Measurements from ENCODE around the gene GREB1. TPM values are rescaled to one million over a fixed set of nuclear protein-coding genes. Genes with fewer than 3 reads are reported as not detected.

Gene GREB1
- total RNA-seq, 1 experiment from 2014 or later, result 1.8 TPM

- no peak for DNase-seq (ENCODE audit: extremely low read depth, low read depth)
These were observed 59.1 kb downstream of the GREB1 start for GRCh38 chr2:11592671-11593574.

- no peak for DNase-seq (ENCODE audit: extremely low read depth, low read depth)
These were observed 63.0 kb downstream of the GREB1 start for GRCh38 chr2:11596801-11597200.

GRCh38 chr2:11597538-11598225, 63.8 kb downstream of the GREB1 start:
- DNase-seq (ENCODE audit: extremely low read depth, low read depth), result no peak

GRCh38 chr2:11598228-11598731, 64.4 kb downstream of the GREB1 start:
- no peak for DNase-seq (ENCODE audit: extremely low read depth, low read depth)

- no peak for DNase-seq (ENCODE audit: extremely low read depth, low read depth)
These were observed 68.8 kb downstream of the GREB1 start for GRCh38 chr2:11602563-11603204.

GRCh38 chr2:11610624-11611242, 76.9 kb downstream of the GREB1 start:
- DNase-seq (ENCODE audit: extremely low read depth, low read depth), result no peak

GRCh38 chr2:11611251-11611650, 77.4 kb downstream of the GREB1 start:
- no peak for DNase-seq (ENCODE audit: extremely low read depth, low read depth)

GRCh38 chr2:11612553-11613215, 78.8 kb downstream of the GREB1 start:
- no peak for DNase-seq (ENCODE audit: extremely low read depth, low read depth)

- no peak for DNase-seq (ENCODE audit: extremely low read depth, low read depth)
These were observed 79.5 kb downstream of the GREB1 start for GRCh38 chr2:11613297-11613696.

GRCh38 chr2:11615209-11615608, 81.4 kb downstream of the GREB1 start:
- DNase-seq (ENCODE audit: extremely low read depth, low read depth), result no peak

GRCh38 chr2:11616097-11616687, 82.3 kb downstream of the GREB1 start:
- no peak for DNase-seq (ENCODE audit: extremely low read depth, low read depth)

GRCh38 chr2:11616851-11617415, 83.1 kb downstream of the GREB1 start:
- no peak for DNase-seq (ENCODE audit: extremely low read depth, low read depth)

GRCh38 chr2:11617527-11617926, 83.7 kb downstream of the GREB1 start:
- DNase-seq (ENCODE audit: extremely low read depth, low read depth), result no peak

- DNase-seq (ENCODE audit: extremely low read depth, low read depth), result no peak
These were observed 84.3 kb downstream of the GREB1 start for GRCh38 chr2:11617984-11618707.

GRCh38 chr2:11618708-11619062, 84.8 kb downstream of the GREB1 start:
- no peak for DNase-seq (ENCODE audit: extremely low read depth, low read depth)

- DNase-seq (ENCODE audit: extremely low read depth, low read depth), result no peak
These were observed 87.6 kb downstream of the GREB1 start for GRCh38 chr2:11621410-11621809.

GRCh38 chr2:11622611-11623010, 88.8 kb downstream of the GREB1 start:
- DNase-seq (ENCODE audit: extremely low read depth, low read depth), result no peak

GRCh38 chr2:11624893-11625292, 91.0 kb downstream of the GREB1 start:
- no peak for DNase-seq (ENCODE audit: extremely low read depth, low read depth)

GRCh38 chr2:11625671-11626070, 91.8 kb downstream of the GREB1 start:
- no peak for DNase-seq (ENCODE audit: extremely low read depth, low read depth)

All from NCI-H460 (cell line).